Thoracic aorta (tissue), 2 donors: ENCODE results near the gene TXLNB. TPM values are rescaled to one million over a fixed set of nuclear protein-coding genes. Genes with fewer than 3 reads are reported as not detected.

Experiments used
- ATAC-seq: fragments of 150-250 bp; one replicate; pipeline ENCODE4 v1.8.0; 2017; ENCODE audit warnings: low read depth; ENCODE audit not compliant: insufficient number of reproducible peaks, low FRiP score
- DNase-seq: peaks from one replicate; pipeline ENCODE4 v3.0.0-alpha.2; 2020; ENCODE audit warnings: low spot score
- H3K27ac ChIP-seq, 2 donors: fragments of 200-600 bp; sonication (generic); 1 replicate in 1 of 2; 2 replicates in 1 of 2; pipeline ENCODE4 v1.5.1; 2016; ENCODE audit warnings: mild to moderate bottlenecking in 2 of 2, moderate library complexity in 2 of 2
- H3K27me3 ChIP-seq: fragments of 200-600 bp; sonication (generic); replicated peaks from 2 replicates; pipeline ENCODE4 v1.6.0; 2016; ENCODE audit warnings: mild to moderate bottlenecking; ENCODE audit not compliant: insufficient read depth
- H3K36me3 ChIP-seq: fragments of 200-600 bp; sonication (generic); one replicate; pipeline ENCODE4 v1.5.1; 2016
- H3K4me1 ChIP-seq, 2 donors: fragments of 200-600 bp; sonication (generic); 1 replicate in 1 of 2; 2 replicates in 1 of 2; pipeline versions ENCODE4 v1.5.1 to v1.6.0; 2016; ENCODE audit warnings: low read depth in 2 of 2, mild to moderate bottlenecking in 1 of 2; ENCODE audit not compliant: control insufficient read depth in 1 of 2
- H3K4me3 ChIP-seq: fragments of 200-600 bp; sonication (generic); 2 replicates; pipeline ENCODE4 v1.5.1; 2016; ENCODE audit warnings: mild to moderate bottlenecking
- H3K9me3 ChIP-seq: fragments of 200-600 bp; sonication (generic); 2 replicates; pipeline ENCODE4 v1.5.1; 2016
- total RNA-seq, 2 donors: library from RNA; depleted of rRNA; stranded (reverse); fragments of >200 nt; gene quantifications; one replicate each; pipeline versions ENCODE4 v1.1.0 to v1.2.3, GENCODE V29; 2016
- TF ChIP-seq, protein P1 (sequence below): fragments of 200-600 bp; sonication (generic); IDR thresholded peaks from one replicate; pipeline ENCODE4 v1.5.1; 2019; ENCODE audit warnings: antibody characterized with exemption

Gene TXLNB
- total RNA-seq, 2 donors from 2014 or later: 0.49 to 0.81 TPM

DNA sequence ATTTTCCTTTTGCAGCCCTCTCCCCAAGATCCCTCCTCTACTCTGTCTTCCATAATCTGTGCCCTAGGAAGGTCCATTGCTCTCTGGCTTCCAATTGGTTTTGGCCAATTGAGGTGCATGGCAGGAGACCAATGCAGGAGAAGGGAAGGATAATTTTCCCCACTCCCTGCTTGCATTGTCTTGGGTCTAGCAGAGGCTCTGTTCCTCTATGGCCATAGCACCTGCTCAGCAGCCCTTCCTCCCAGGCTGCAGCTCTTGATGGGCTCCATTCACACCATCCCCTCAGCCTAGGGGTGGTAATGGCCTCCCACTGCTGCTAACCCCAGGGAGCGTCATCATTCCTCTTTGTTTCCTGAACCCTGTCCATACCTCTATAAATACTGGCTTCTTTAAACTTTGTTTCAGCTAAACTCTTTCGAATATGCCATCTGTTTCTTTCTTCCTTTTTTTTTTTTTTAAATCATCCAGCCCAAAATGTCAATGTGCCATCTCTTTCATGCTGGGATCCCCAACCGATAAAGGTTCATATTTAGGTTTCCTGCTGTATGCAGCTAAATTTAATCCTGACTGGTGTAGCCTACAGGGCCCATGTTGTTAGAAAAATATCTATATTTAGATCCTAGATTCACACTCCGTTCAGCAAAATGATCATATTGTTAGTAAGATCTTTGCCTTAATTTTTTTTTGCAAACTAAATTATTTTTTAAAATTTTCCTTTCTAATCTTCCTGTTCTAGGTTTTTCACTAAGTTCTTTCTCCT is 93.1 kb downstream of the TXLNB start:
- no peak for DNase-seq
- Histone ChIP-seq H3K4me1 (no peaks in the 10 kb centered on the region), H3K4me3 (no peak overlapping the region), H3K27ac (no peak overlapping the region), H3K27me3 (no peaks in the 10 kb centered on the region), H3K36me3 (no peaks in the 10 kb centered on the region), H3K9me3 (no peaks in the 10 kb centered on the region)
- ATAC-seq: no peak
- TF ChIP-seq, protein P1, sequence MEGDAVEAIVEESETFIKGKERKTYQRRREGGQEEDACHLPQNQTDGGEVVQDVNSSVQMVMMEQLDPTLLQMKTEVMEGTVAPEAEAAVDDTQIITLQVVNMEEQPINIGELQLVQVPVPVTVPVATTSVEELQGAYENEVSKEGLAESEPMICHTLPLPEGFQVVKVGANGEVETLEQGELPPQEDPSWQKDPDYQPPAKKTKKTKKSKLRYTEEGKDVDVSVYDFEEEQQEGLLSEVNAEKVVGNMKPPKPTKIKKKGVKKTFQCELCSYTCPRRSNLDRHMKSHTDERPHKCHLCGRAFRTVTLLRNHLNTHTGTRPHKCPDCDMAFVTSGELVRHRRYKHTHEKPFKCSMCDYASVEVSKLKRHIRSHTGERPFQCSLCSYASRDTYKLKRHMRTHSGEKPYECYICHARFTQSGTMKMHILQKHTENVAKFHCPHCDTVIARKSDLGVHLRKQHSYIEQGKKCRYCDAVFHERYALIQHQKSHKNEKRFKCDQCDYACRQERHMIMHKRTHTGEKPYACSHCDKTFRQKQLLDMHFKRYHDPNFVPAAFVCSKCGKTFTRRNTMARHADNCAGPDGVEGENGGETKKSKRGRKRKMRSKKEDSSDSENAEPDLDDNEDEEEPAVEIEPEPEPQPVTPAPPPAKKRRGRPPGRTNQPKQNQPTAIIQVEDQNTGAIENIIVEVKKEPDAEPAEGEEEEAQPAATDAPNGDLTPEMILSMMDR: no peak

DNA sequence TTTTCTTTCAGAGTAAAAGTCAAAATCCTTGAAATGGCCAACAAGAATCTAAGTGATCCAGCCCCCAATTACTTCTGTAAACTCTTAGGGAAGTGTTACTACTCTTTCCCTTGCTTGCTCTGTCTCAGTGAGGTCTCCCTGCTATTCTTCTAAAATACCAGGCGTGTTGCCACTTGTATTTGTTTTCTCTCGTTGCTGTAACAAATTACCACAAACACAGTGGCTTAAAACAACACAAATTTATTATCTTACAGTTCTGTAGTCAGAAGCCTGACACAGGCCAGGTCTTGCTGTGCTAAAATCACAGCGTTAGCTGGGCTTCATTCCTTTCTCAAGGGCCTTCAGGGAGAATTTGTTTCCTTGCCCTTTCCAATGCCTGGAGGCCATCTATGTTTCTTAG is 97.1 kb downstream of the TXLNB start:
- no peak for ATAC-seq
- H3K4me1 ChIP-seq: no peaks in the 10 kb centered on the region
- TF ChIP-seq, protein P1: no peak
- H3K9me3 ChIP-seq: no peaks in the 10 kb centered on the region
- no peak for DNase-seq
- H3K27me3 ChIP-seq: no peaks in the 10 kb centered on the region
- no peak overlapping the region for H3K27ac ChIP-seq
- no peak overlapping the region for H3K4me3 ChIP-seq
- H3K36me3 ChIP-seq: no peaks in the 10 kb centered on the region

Other genes starting within 250 kb of the TXLNB start
- 10 to 100 TPM; 46.7 to 58.3 TPM for gene HECA, start 156.9 kb downstream of the TXLNB start, total RNA-seq
- gene CITED2, start 82.7 kb upstream of the TXLNB start, total RNA-seq: 10 to 100 TPM; 43.5 to 62.7 TPM